Endothelial cell of umbilical vein (primary cell): ENCODE results near the gene CRYBG2. TPM values are rescaled to one million over a fixed set of nuclear protein-coding genes. Genes with fewer than 3 reads are reported as not detected.

Source experiments
- BruUV-seq: library from RNA; stranded (reverse); fragments of 400-500 nt; replicated peaks from 2 replicates; lab custom pipeline; 2021; lab: Mats Ljungman, UMichigan
- CTCF ChIA-PET: fragments of 300-600, 350-600 bp; sonication (Branson Sonifier 250); formaldehyde crosslinking; loops from one replicate; lab custom pipeline; 2021; ENCODE audit warnings: antibody characterized with exemption, inconsistent platforms; lab: Charles Lee
- POLR2A ChIA-PET: fragments of 300-600, 350-600 bp; sonication (Branson Sonifier 250); formaldehyde crosslinking; loops from one replicate; lab custom pipeline; 2021; ENCODE audit warnings: antibody characterized with exemption, inconsistent platforms; lab: Charles Lee
- DNase-seq: peaks from one replicate; pipeline ENCODE4 v3.0.0-alpha.2; 2011; ENCODE audit warnings: low read depth, low spot score
- FAIRE-seq: peaks from 2 replicates; lab custom pipeline; 2011; peaks lifted over from hg19 to GRCh38; lab: Jason Lieb, UNC
- H2AFZ ChIP-seq: 2 replicates; pipeline ENCODE4 v1.6.0; 2012; ENCODE audit warnings: low read depth, low read length, control low read depth, inconsistent platforms
- H3K27ac ChIP-seq: 2 replicates; pipeline ENCODE4 v1.5.1; 2011; ENCODE audit warnings: low read depth, mild to moderate bottlenecking, control low read depth, low read length, moderate library complexity; ENCODE audit not compliant: insufficient read depth
- H3K27me3 ChIP-seq, 2 experiments: 2 replicates each; pipeline versions ENCODE4 v1.6.0 to v1.6.1; 2011; ENCODE audit warnings: low read length in 2 of 2, mixed read lengths in 1 of 2; ENCODE audit not compliant: control insufficient read depth in 2 of 2, insufficient read depth in 2 of 2
- H3K36me3 ChIP-seq, 2 experiments: 2 replicates in 1 of 2; 3 replicates in 1 of 2; pipeline ENCODE4 v1.5.1; 2011; ENCODE audit warnings: low read length in 2 of 2, mild to moderate bottlenecking in 1 of 2, moderate library complexity in 1 of 2; ENCODE audit not compliant: control insufficient read depth in 2 of 2, insufficient read depth in 2 of 2; ENCODE audit errors: extremely low read depth in 1 of 2
- H3K4me1 ChIP-seq: 3 replicates; pipeline ENCODE4 v1.5.1; 2011; ENCODE audit warnings: mild to moderate bottlenecking, low read length; ENCODE audit not compliant: control insufficient read depth, insufficient read depth; ENCODE audit errors: extremely low read depth
- H3K4me2 ChIP-seq: 2 replicates; pipeline ENCODE4 v1.6.1; 2011; ENCODE audit warnings: low read length, control low read depth, mixed read lengths; ENCODE audit not compliant: insufficient read depth
- H3K4me3 ChIP-seq, 3 experiments: fragments of 200-600 bp in 1 of 3; sonication (generic), shearing (Covaris generic) in 1 of 3; replicated peaks in 1 of 3; 2 replicates each; pipeline ENCODE4 v1.5.1; 2011 to 2016; ENCODE audit warnings: control low read depth in 3 of 3, low read length in 3 of 3, mild to moderate bottlenecking in 2 of 3, inconsistent platforms in 1 of 3, low read depth in 1 of 3, moderate library complexity in 1 of 3; ENCODE audit not compliant: insufficient read depth in 1 of 3
- H3K79me2 ChIP-seq: 2 replicates; pipeline ENCODE4 v1.6.0; 2012; ENCODE audit warnings: low read length, inconsistent platforms; ENCODE audit not compliant: control insufficient read depth, insufficient read depth
- H3K9ac ChIP-seq: replicated peaks from 2 replicates; pipeline ENCODE3; 2011; ENCODE audit warnings: low read length, control low read depth; ENCODE audit not compliant: insufficient read depth; ENCODE audit errors: extremely low read depth
- H3K9me1 ChIP-seq: replicated peaks from 3 replicates; pipeline ENCODE4 v1.6.0; 2011; ENCODE audit warnings: mild to moderate bottlenecking, low read length; ENCODE audit not compliant: control insufficient read depth, insufficient read depth; ENCODE audit errors: extremely low read depth
- H3K9me3 ChIP-seq: replicated peaks from 2 replicates; pipeline ENCODE4 v1.5.1; 2012; ENCODE audit warnings: low read length, inconsistent platforms; ENCODE audit not compliant: control insufficient read depth, insufficient read depth
- H4K20me1 ChIP-seq: replicated peaks from 2 replicates; pipeline ENCODE3; 2011; ENCODE audit warnings: mild to moderate bottlenecking, low read length; ENCODE audit not compliant: control insufficient read depth, insufficient read depth; ENCODE audit errors: extremely low read depth
- EZH2 ChIP-seq: IDR thresholded peaks from 2 replicates; pipeline ENCODE4 v1.6.1; 2012; ENCODE audit warnings: borderline replicate concordance, low read depth, mild to moderate bottlenecking, moderate library complexity, low read length, inconsistent platforms; ENCODE audit not compliant: severe bottlenecking
- FOS ChIP-seq: IDR thresholded peaks from 2 replicates; pipeline ENCODE4 v1.6.1; 2011; ENCODE audit warnings: mild to moderate bottlenecking, low read length, moderate library complexity, borderline replicate concordance; ENCODE audit not compliant: insufficient read depth
- GATA2 ChIP-seq: IDR thresholded peaks from 2 replicates; pipeline ENCODE4 v1.7.0; 2011; ENCODE audit warnings: low read depth, mild to moderate bottlenecking, moderate library complexity, mixed read lengths, low read length; ENCODE audit not compliant: insufficient read length, insufficient read depth
- JUN ChIP-seq: IDR thresholded peaks from 2 replicates; pipeline ENCODE4 v1.6.1; 2011; ENCODE audit warnings: borderline replicate concordance, low read depth; ENCODE audit not compliant: insufficient read length, insufficient read depth
- MYC ChIP-seq: IDR thresholded peaks from one replicate; pipeline ENCODE4 v1.6.1; 2011; ENCODE audit warnings: mild to moderate bottlenecking, low read depth, low read length
- POLR2A ChIP-seq: IDR thresholded peaks from 2 replicates; pipeline ENCODE4 v1.6.1; 2012; ENCODE audit warnings: low read depth, mild to moderate bottlenecking, control low read depth, low read length
- POLR2AphosphoS5 ChIP-seq: IDR thresholded peaks from 2 replicates; pipeline ENCODE4 v1.6.1; 2012; ENCODE audit warnings: low read depth, mild to moderate bottlenecking, control low read depth, low read length, moderate library complexity; ENCODE audit not compliant: insufficient read depth
- dilution Hi-C: fragments of 300-500 bp; cut with MboI; formaldehyde crosslinking; loops from one replicate; pipeline ENCODE4 v1.15.0; 2019; ENCODE audit warnings: low sequenced_read_pairs; ENCODE audit not compliant: extremely low pct_ligation_motif_present
- intact Hi-C: fragments of 100-400 bp; cut with micrococcal nuclease; formaldehyde crosslinking; loops from one replicate; pipeline ENCODE4 v1.10.0; 2022
- polyA plus RNA-seq, 4 experiments: library from polyadenylated mRNA; depleted of rRNA in 3 of 4; stranded (reverse) in 3 of 4; unstranded in 1 of 4; fragments of >200 nt; gene quantifications; 2 replicates each; pipeline versions ENCODE4 v1.2.1 to v1.2.3, GENCODE V29; 2011 to 2012; ENCODE audit warnings: missing spikeins in 1 of 4
- total RNA-seq: library from RNA; stranded (reverse); gene quantifications from 2 replicates; pipeline ENCODE4 v1.2.3, GENCODE V29; 2021
- TF ChIP-seq, protein P1 (sequence below): IDR thresholded peaks from 2 replicates; pipeline ENCODE4 v1.6.1; 2011; ENCODE audit not compliant: insufficient read depth, insufficient read length
- TF ChIP-seq, protein P2 (sequence below), 2 donors: IDR thresholded peaks; 1 replicate in 1 of 2; 2 replicates in 1 of 2; pipeline ENCODE4 v1.5.1; 2011; ENCODE audit warnings: low read length in 2 of 2, mild to moderate bottlenecking in 2 of 2, moderate library complexity in 2 of 2, control low read depth in 1 of 2, inconsistent platforms in 1 of 2, low read depth in 1 of 2; ENCODE audit not compliant: insufficient read depth in 1 of 2; ENCODE audit errors: extremely low read depth in 1 of 2

Gene CRYBG2
- total and polyA plus RNA-seq, 2 donors (not counting 3 experiments of a cell fraction or from before 2014, with no cell fraction given), result not detected

DNA sequence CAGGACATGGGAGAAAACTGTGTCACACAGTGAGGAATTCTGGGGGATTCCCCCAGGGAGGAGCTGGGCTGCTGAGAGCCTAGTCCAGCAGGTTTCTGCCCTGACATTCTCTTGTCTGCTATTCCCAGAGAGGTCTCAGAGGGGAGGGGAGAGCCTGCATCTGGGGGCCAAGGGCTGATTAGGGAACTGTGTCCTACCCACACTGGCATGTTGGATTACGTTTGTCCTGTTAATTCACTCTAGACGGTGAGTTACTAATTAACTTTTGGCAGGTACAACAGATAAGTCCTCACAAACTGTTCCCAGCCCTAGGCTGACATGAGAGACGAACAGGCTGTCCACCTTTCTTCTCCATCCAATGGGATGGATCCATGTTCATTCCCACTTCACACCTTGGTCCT lies 76.7 kb downstream of the CRYBG2 start:
- Histone ChIP-seq H3K4me2 (no peak overlapping the region), H3K27me3 (no peaks in the 10 kb centered on the region), H3K79me2 (peaks cover 27% of the 10 kb centered on the region), H3K4me3 (no peak overlapping the region), H3K9me1 (no peaks in the 10 kb centered on the region), H3K4me1 (peaks cover 39% of the 10 kb centered on the region), H3K9ac (no peak overlapping the region), H3K9me3 (no peaks in the 10 kb centered on the region), H2AFZ (no peak overlapping the region), H3K36me3 (peaks cover 3 to 9% of the 10 kb centered on the region in 2 experiments), H4K20me1 (no peaks in the 10 kb centered on the region), H3K27ac (no peak overlapping the region)
- intact Hi-C loops, result loop anchor here (2.0 to 5.0 kb wide), 3 partner anchors 42 to 240 kb away; partner anchors contain the start of genes CEP85 and HMGN2
- ChIA-PET POLR2A (no interaction called here), CTCF (interaction anchor here (1.5 to 9.1 kb wide), 5 partner anchors 8 to 173 kb away, joined by 3 to 132 read pairs (median 10); partner anchors contain the start of gene CD52)
- TF ChIP-seq, protein P1, sequence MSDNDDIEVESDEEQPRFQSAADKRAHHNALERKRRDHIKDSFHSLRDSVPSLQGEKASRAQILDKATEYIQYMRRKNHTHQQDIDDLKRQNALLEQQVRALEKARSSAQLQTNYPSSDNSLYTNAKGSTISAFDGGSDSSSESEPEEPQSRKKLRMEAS, result no peak
- TF ChIP-seq POLR2AphosphoS5 (no peak), JUN (no peak), FOS (no peak), MYC (no peak), POLR2A (no peak), EZH2 (no peak), GATA2 (no peak)
- TF ChIP-seq, protein P2, sequence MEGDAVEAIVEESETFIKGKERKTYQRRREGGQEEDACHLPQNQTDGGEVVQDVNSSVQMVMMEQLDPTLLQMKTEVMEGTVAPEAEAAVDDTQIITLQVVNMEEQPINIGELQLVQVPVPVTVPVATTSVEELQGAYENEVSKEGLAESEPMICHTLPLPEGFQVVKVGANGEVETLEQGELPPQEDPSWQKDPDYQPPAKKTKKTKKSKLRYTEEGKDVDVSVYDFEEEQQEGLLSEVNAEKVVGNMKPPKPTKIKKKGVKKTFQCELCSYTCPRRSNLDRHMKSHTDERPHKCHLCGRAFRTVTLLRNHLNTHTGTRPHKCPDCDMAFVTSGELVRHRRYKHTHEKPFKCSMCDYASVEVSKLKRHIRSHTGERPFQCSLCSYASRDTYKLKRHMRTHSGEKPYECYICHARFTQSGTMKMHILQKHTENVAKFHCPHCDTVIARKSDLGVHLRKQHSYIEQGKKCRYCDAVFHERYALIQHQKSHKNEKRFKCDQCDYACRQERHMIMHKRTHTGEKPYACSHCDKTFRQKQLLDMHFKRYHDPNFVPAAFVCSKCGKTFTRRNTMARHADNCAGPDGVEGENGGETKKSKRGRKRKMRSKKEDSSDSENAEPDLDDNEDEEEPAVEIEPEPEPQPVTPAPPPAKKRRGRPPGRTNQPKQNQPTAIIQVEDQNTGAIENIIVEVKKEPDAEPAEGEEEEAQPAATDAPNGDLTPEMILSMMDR (IDR thresholded peaks at IDR 0.05; ENCODE audit: extremely low read depth in 1 of 2, insufficient read depth in 1 of 2, low read depth in 1 of 2, low read length in 2 of 2), result no peak
- DNase-seq (no peak), FAIRE-seq (no peak)
- no TSS peak for BruUV-seq
- dilution Hi-C loops, result no loop called here
